HG03066 (cell line): ENCODE results near the gene CCDC186.
"Not testable (repeated sequence)": the region's sequence is repeated elsewhere in the genome, so short reads cannot be mapped to it uniquely, and the experiment has no call there.

ENCODE experiments used
- ATAC-seq: cut with Tn5 transposase; IDR thresholded peaks from one replicate; pipeline ENCODE4 v1.9.1; 2021; ENCODE audit warnings: low read depth; ENCODE audit not compliant: unreplicated experiment

Gene CCDC186

GRCh38 chr10:114174695-114175188 is 739 bp upstream of the CCDC186 start:
- ATAC-seq: no peak

DNA sequence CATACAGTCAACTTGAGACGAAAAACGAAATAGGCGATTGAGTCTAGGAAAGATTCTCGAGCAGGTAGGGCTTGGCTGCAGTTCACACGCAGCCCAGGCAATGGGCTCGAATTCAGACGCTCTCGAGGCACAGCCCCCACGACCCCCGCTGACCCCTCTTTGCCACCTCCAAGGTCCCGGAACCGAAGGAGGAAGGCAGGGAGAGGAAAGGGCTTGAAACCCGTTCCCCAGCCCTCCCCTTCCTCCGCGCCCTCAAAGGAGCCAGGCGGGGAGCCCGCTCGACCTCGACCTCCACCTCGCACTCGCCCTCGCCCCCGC is 441 bp downstream of the CCDC186 start:
- peak; percentile 1 for ATAC-seq

DNA sequence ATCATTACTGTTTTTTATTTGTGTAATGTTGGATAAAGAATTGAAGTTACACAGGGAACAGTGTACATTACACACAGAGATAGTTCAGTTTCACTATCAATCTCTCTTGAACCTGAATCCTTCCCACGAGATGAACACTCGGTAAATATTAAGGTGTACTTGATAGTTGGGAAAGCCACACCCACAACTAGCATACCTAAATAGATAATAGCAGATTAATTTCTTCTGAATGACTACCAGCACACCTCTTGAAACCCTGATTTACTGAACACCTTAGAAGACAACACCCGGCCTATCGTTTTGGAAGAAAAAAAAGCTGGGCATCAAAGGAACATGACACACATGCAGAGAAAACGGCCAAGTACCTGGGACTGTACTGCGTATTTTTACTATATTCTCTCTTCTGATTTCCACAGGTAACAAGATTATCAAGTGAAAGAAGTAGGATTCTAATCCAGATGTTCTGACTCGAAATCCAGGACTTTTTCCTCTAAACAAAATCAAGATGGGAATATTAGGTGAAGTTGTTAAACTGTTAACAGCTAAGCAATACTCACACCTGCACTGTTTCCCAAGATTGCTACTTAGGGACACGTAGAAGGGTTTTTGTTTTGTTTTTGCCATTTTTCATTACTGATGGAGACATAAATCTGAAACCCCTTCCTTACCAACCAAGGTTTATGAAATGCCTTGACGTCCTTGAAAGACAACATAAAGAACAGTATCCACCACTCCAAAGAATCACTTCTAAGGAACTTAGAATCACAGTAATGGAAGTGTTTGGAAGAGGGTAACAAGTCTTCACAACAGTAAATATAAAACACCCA is 1.0 kb downstream of the CCDC186 start:
- no peak for ATAC-seq

DNA sequence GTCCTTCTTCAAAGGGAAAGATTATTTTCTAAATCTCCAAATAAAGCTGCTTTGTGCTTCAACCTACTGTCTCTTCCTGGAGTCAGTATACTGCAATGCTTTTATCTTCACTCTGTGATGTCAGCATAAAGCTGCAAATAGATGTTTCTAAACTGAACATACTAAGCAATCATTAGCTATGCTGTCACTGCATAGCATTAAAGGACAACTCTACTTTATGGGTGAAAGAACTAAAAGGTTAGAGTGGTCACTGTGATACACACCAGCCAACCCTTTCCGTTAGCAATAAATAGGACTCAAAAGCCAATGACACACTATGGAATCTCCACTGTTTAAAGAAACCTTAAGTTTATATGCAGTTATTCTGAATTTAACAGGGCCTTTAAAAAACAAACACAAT is 1.8 kb downstream of the CCDC186 start:
- ATAC-seq: no peak

DNA sequence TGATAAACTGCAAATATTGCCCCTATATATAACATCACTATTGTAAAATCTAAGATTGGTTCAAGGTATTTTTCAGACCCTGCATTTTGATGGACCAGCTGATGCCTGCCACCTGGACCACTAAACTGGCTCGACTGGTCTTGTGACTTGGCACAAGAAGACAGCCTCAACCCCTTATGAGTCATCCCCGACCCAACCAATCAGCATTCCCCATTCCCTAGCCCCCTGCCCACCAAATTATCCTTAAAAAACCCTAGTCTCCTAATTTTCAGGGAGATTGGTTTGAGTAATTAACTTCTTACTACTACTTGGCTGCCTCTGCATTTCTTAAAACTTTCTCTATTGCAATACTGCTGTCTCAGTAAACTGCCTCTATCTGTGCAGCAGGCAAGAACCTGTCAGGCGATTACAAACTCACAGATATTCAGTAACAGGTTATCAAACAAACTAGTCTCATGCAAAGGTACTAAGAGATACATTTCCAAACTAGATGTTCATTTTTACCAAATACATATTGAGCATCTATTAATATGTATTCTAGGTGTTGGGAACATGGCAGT is 5.5 kb downstream of the CCDC186 start:
- no peak for ATAC-seq

- ATAC-seq: no peak
These were observed 6.0 kb downstream of the CCDC186 start for GRCh38 chr10:114167985-114168384.

- ATAC-seq: no peak
These were observed 7.5 kb downstream of the CCDC186 start for GRCh38 chr10:114166494-114166893.

DNA sequence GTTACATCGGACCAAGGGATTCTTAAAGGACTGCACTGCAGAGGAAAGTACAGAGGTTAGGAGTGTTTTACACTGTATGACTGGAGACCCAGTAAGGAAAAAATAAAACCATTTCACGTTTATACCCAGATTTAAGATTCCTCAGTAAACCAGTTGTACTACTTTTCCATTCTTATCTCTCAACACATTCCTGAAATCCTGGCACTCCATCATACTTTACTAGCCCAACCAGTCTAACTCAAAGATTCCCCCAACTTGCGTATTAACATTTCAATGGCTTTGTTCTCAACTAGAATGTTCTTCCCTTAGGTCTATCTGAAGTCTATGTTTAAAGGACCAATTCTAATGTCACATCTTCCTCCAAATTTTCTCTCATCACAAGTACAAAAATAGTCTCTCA is 8.0 kb downstream of the CCDC186 start:
- no peak for ATAC-seq

- ATAC-seq: no peak
These were observed 10.9 kb downstream of the CCDC186 start for GRCh38 chr10:114163062-114163461.

DNA sequence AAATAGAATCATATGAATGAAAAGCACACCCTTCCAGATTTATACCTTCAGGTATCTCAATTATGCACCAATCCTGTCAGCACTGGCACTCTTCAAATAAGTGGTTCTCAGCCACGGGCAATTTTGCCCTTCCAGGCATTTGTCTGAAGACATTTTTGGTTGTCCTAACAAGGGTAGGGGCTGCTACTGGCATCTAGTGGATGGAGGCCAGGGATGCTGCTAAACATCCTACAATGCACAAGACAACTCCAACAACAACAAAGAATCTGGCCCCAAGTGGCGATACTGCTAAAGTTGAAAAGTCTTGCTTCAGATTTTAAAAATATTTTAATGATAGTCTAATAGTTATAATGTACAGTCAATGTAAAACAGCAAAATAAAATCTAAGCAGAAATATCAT is 16.1 kb downstream of the CCDC186 start:
- ATAC-seq: no peak

DNA sequence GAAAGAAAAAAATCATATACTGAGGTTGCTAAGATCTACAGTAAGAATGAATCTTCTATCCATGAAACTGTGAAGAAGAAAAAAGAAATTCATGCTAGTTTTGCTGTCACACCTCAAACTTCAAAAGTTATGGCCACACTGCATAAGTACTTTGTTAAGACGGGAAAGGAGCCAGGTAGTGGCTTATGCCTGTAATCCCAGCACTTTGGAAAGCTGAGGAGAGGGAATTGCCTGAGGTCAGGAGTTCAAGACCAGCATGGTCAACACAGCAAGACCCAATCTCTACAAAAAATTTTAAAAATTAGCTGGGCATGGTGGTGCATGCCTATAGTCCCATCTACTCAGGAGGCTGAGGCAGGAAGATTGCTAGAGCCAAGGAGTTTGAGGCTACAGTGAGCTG is 22.1 kb downstream of the CCDC186 start:
- ATAC-seq: no peak

DNA sequence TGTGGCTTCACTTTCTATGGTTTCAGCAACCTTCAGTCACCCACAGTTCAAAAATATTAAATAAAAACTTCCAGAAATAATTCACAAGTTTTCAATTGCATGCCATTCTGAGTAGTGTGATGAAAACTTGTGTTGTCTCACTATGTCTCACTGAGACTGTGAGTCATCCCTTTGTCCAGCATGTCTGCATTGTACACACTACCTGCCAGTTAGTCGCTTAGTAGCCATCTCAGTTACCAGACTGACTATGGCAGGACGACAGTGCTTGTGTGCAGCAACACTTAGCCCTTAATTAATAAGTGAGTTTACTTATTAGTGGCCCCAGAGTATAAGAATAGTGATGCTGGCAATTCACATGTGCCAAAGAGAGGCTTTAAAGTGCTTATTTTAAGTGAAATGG is 22.5 kb downstream of the CCDC186 start:
- no peak for ATAC-seq

- not testable (repeated sequence) for ATAC-seq
These were observed 24.5 kb downstream of the CCDC186 start for GRCh38 chr10:114149476-114149875.

GRCh38 chr10:114143160-114143559 is 30.8 kb downstream of the CCDC186 start:
- no peak for ATAC-seq

DNA sequence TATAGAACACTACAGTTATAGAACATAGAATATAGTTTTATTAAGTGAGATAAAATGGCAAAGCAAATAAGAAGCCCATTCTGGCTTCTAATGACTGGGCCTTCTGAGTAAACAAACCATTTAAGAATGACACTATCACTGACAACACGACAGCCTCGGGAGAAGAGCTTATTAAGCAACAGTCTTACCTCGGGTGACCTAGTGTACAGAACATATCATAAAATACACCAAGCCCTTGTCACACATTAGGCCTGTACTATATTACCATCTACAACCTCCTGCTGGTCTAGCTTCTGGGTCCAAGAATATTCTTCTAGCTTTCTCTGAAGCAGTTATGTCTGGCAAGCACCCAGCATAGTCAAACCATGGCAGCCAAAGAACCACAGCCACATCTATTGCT is 32.0 kb downstream of the CCDC186 start:
- no peak for ATAC-seq

GRCh38 chr10:114140827-114141226 is 33.2 kb downstream of the CCDC186 start:
- ATAC-seq: not testable (repeated sequence)

- ATAC-seq: no peak
These were observed 34.0 kb downstream of the CCDC186 start for GRCh38 chr10:114140036-114140435.

DNA sequence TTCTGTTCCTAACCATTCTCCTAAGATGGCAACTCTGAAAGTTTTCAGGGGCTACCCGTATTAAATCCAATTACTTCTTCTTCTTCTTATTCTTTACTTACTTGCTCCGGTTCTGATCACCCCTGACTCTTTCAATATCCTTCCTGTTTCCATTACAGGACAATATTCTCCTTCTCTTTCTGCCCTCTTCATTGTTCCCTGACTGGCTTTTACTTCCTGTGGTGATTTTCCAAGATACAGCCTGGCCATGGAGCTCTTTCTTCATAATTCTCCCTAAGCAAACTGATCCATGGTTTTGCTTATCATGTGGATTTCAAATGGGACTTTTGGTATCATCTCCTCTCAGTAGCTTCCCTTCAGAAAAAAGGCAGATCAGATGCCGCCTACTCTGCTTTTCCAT is 35.4 kb downstream of the CCDC186 start:
- no peak for ATAC-seq

GRCh38 chr10:114135476-114135875 is 38.5 kb downstream of the CCDC186 start:
- ATAC-seq: no peak

GRCh38 chr10:114131094-114131493 is 42.9 kb downstream of the CCDC186 start:
- peak; percentile 76 for ATAC-seq

GRCh38 chr10:114121031-114121430 is 53.0 kb downstream of the CCDC186 start:
- no peak for ATAC-seq

GRCh38 chr10:114118514-114118913 is 55.5 kb downstream of the CCDC186 start:
- no peak for ATAC-seq
